Measurements from ENCODE around the gene MARK3.

Gene MARK3

GRCh38 chr14:103518422-103519042 is 133.3 kb downstream of the MARK3 start:
- no peaks in the 10 kb centered on the region for H3K9me3 Mint-ChIP-seq
- no peak overlapping the region for H3K27ac Mint-ChIP-seq
- peak; percentile 81 for DNase-seq
- peak; percentile 77 for TF ChIP-seq CTCF (IDR thresholded peaks at IDR 0.05)
- peaks cover 8% of the 10 kb centered on the region for H3K36me3 Mint-ChIP-seq (ENCODE audit: low read depth)
- peak overlapping the region; percentile 72 for H3K4me3 Mint-ChIP-seq
- H3K4me1 Mint-ChIP-seq = peaks cover 42% of the 10 kb centered on the region
- peaks cover 16% of the 10 kb centered on the region for H3K27me3 Mint-ChIP-seq (ENCODE audit: low read depth, poor library complexity)

DNA sequence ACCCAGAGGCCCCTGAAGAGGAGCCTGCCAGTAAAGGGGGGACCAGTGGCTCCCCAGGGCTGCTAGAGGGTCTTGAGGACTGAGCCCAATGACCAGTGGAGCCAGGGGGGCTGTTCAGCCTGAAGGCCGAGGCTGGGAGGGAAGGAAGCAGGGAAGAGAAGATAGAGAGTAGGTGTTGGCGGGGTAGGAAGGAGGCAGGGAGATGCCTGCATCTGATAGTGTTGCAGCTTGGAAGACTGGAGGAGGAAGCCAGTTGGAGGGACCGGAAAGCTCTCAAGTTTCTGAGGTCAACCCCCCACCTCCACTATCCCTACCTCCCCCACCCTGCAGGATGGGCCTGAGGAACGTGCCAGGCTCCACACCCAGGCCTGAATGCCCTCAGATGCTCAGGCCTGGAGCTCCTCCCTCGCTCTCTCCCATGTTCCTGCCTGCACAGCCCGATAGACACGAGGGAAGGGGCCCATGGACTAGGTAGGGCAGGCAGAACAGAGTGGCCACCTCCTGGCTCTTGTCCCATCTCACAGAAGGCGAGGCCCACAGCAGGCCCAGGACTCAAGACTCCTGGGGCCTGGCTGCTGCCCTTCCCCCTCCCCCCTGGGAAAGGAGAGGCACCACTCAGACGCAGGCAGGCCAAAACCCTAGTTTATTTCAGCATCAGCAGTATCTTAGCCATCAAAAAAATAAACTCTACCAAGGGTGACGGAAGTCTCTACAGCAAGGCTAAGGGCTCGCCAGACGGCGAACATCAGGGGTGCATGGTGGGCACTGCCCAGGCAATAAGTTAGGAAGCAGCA is 134.0 kb downstream of the MARK3 start:
- H3K36me3 Mint-ChIP-seq (ENCODE audit: low read depth) = peaks cover 8% of the 10 kb centered on the region
- H3K9me3 Mint-ChIP-seq = no peaks in the 10 kb centered on the region
- peaks cover 49% of the 10 kb centered on the region for H3K4me1 Mint-ChIP-seq
- H3K4me3 Mint-ChIP-seq = peak overlapping the region; percentile 72
- H3K27me3 Mint-ChIP-seq (ENCODE audit: low read depth, poor library complexity) = peaks cover 23% of the 10 kb centered on the region
- no peak for TF ChIP-seq CTCF (IDR thresholded peaks at IDR 0.05)
- DNase-seq = no peak
- H3K27ac Mint-ChIP-seq = peak overlapping the region; percentile 84

DNA sequence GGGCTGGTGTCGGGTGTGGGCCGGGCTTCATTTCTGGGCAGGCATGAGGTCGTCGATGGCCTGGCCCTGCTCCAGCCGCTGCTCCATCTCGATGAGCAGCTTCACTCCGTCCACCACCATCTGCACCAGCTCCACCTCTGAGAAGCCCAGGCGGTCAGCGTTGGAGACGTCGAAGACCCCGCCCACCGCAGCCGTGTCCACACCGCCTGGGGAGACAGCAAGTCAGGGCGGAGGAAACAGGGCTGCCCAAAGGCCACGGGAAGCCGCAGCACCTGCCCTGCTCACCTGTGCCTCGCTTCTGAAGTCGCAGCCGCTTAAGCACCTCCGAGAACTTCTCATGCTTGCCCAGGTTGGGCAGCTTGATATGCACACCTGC is 134.6 kb downstream of the MARK3 start:
- Mint-ChIP-seq H3K36me3 (ENCODE audit: low read depth) (peaks cover 8% of the 10 kb centered on the region), H3K27me3 (ENCODE audit: low read depth, poor library complexity) (peaks cover 26% of the 10 kb centered on the region), H3K4me3 (peak overlapping the region; percentile 69), H3K27ac (no peak overlapping the region), H3K9me3 (no peaks in the 10 kb centered on the region), H3K4me1 (peaks cover 55% of the 10 kb centered on the region)
- no peak for TF ChIP-seq CTCF (IDR thresholded peaks at IDR 0.05)
- no peak for DNase-seq

GRCh38 chr14:103520269-103520656 is 135.0 kb downstream of the MARK3 start:
- H3K9me3 Mint-ChIP-seq = no peaks in the 10 kb centered on the region
- peaks cover 59% of the 10 kb centered on the region for H3K4me1 Mint-ChIP-seq
- H3K4me3 Mint-ChIP-seq = peak overlapping the region; percentile 72
- H3K27ac Mint-ChIP-seq = no peak overlapping the region
- no peak for DNase-seq
- peaks cover 26% of the 10 kb centered on the region for H3K27me3 Mint-ChIP-seq (ENCODE audit: low read depth, poor library complexity)
- TF ChIP-seq CTCF (IDR thresholded peaks at IDR 0.05) = no peak
- H3K36me3 Mint-ChIP-seq (ENCODE audit: low read depth) = peaks cover 8% of the 10 kb centered on the region

GRCh38 chr14:103520657-103521437 is 135.6 kb downstream of the MARK3 start:
- Mint-ChIP-seq H3K4me1 (peaks cover 65% of the 10 kb centered on the region), H3K4me3 (peak overlapping the region; percentile 72), H3K27ac (no peak overlapping the region), H3K27me3 (ENCODE audit: low read depth, poor library complexity) (peaks cover 26% of the 10 kb centered on the region), H3K36me3 (ENCODE audit: low read depth) (peaks cover 8% of the 10 kb centered on the region), H3K9me3 (no peaks in the 10 kb centered on the region)
- peak; percentile 87 for DNase-seq
- TF ChIP-seq CTCF (IDR thresholded peaks at IDR 0.05) = peak; percentile 56

All from nephron progenitor cell (in vitro differentiated cells).